ENCODE measurements around the gene CCT8. TPM values are rescaled to one million over a fixed set of nuclear protein-coding genes. Genes with fewer than 3 reads are reported as not detected.

Gene CCT8
- total and polyA plus RNA-seq, 8 donors: 40.8 to 153 (median 101) TPM

- intact Hi-C loops (cut with DNase I; ENCODE audit: low total_unique reads): no loop called here
- Histone ChIP-seq H3K9me3 (no peaks in the 10 kb centered on the region), H3K27ac (no peak overlapping the region), H3K4me3 (no peak overlapping the region), H3K4me1 (peaks cover 0 to 8% (median under 1%) of the 10 kb centered on the region in 4 donors), H3K27me3 (no peaks in the 10 kb centered on the region), H3K36me3 (peaks cover 71 to 100% (median 98%) of the 10 kb centered on the region in 4 donors)
- no peak for DNase-seq
- no peak for TF ChIP-seq CTCF (IDR thresholded peaks at IDR 0.05)
- no peak for TF ChIP-seq EP300 (IDR thresholded peaks at IDR 0.05)
- no peak for TF ChIP-seq POLR2AphosphoS5 (IDR thresholded peaks at IDR 0.05)
- no peak for TF ChIP-seq POLR2A (IDR thresholded peaks at IDR 0.05)
- WGBS, 5 donors: 77 to 88% (median 82%) methylated on average over 3 of the region's 3 CpGs
Observed at GRCh38 chr21:29064850-29065481, 8.5 kb downstream of the CCT8 start.

- 60 to 76% (median 70%) methylated on average over 3 of the region's 3 CpGs for WGBS, 5 donors
- Histone ChIP-seq H3K9me3 (no peaks in the 10 kb centered on the region), H3K4me1 (peaks cover 0 to 16% (median 9%) of the 10 kb centered on the region in 4 donors), H3K4me3 (no peak overlapping the region), H3K27me3 (no peaks in the 10 kb centered on the region), H3K36me3 (peaks cover 62 to 100% (median 99%) of the 10 kb centered on the region in 4 donors), H3K27ac (no peak overlapping the region)
- DNase-seq: no peak
- no peak for TF ChIP-seq CTCF (IDR thresholded peaks at IDR 0.05)
- TF ChIP-seq EP300 (IDR thresholded peaks at IDR 0.05): no peak
- TF ChIP-seq POLR2A (IDR thresholded peaks at IDR 0.05): no peak
- no peak for TF ChIP-seq POLR2AphosphoS5 (IDR thresholded peaks at IDR 0.05)
- intact Hi-C loops (cut with DNase I; ENCODE audit: low total_unique reads): no loop called here
Observed at GRCh38 chr21:29056538-29057050, 16.9 kb downstream of the CCT8 start.

- WGBS, 5 donors: 17 to 56% (median 39%) methylated on average over 1 of the region's 1 CpG
- intact Hi-C loops (cut with DNase I; ENCODE audit: low total_unique reads): no loop called here
- Histone ChIP-seq H3K9me3 (no peaks in the 10 kb centered on the region), H3K27me3 (no peaks in the 10 kb centered on the region), H3K4me1 (peaks cover 0 to 16% (median 9%) of the 10 kb centered on the region in 4 donors), H3K27ac (no peak overlapping the region), H3K36me3 (peaks cover 61 to 100% (median 99%) of the 10 kb centered on the region in 4 donors), H3K4me3 (no peak overlapping the region)
- TF ChIP-seq EP300 (IDR thresholded peaks at IDR 0.05) (no peak), POLR2AphosphoS5 (IDR thresholded peaks at IDR 0.05) (no peak), CTCF (IDR thresholded peaks at IDR 0.05) (no peak), POLR2A (IDR thresholded peaks at IDR 0.05) (no peak)
- DNase-seq: no peak
Observed at GRCh38 chr21:29056005-29056404, 17.4 kb downstream of the CCT8 start.

- peaks cover 57 to 100% (median 99%) of the 10 kb centered on the region in 4 donors for H3K36me3 ChIP-seq
Observed at GRCh38 chr21:29055080-29055479, 18.4 kb downstream of the CCT8 start.

More at GRCh38 chr21:29055080-29055479, 18.4 kb downstream of the CCT8 start:
- intact Hi-C loops (cut with DNase I; ENCODE audit: low total_unique reads): no loop called here
- H3K27ac ChIP-seq: no peak overlapping the region
- no peaks in the 10 kb centered on the region for H3K27me3 ChIP-seq
- no peaks in the 10 kb centered on the region for H3K9me3 ChIP-seq
- H3K4me1 ChIP-seq: peaks cover 0 to 16% (median 9%) of the 10 kb centered on the region in 4 donors
- TF ChIP-seq POLR2A (IDR thresholded peaks at IDR 0.05) (no peak), CTCF (IDR thresholded peaks at IDR 0.05) (no peak), POLR2AphosphoS5 (IDR thresholded peaks at IDR 0.05) (no peak), EP300 (IDR thresholded peaks at IDR 0.05) (no peak)
- WGBS, 5 donors: 82 to 90% (median 89%) methylated on average over 5 of the region's 5 CpGs
- no peak for DNase-seq
- H3K4me3 ChIP-seq: no peak overlapping the region
